ENCODE results near the gene GPR156.

- no peak for TF ChIP-seq CTCF (conservative IDR thresholded peaks at IDR 0.05)
- no peak for TF ChIP-seq ZFX (IDR thresholded peaks at IDR 0.05)
These were observed 81.4 kb downstream of the GPR156 start for GRCh38 chr3:120203621-120204020.
